Measurements from ENCODE around the gene C2CD3. TPM values are rescaled to one million over a fixed set of nuclear protein-coding genes. Genes with fewer than 3 reads are reported as not detected.

The C2CD3 gene
- total RNA-seq, 2 donors from 2014 or later: 12.2 to 31.6 TPM

DNA sequence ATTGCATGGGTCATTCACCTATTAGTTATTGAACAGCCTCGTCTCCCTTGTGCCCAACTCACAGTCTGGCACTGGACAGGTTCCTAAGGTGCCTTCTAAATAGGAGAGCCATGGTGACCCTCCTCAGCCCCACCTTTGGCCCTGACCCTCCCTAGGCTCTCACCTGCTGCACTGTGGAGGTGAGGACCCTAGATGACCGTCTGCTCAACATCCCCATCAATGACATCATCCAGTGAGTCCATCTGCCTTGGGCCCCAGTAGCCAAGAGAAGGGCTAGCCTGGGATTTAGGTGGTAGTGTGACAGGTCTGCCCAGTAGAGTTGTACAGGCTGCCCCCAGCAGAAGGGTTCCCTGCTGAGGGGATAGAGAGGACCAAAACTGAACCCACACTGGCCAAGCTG lies 201.7 kb downstream of the C2CD3 start:
- Histone ChIP-seq H3K36me3 (replicated peaks in 1 of 2; ENCODE audit: insufficient read depth in 1 of 2, low read depth in 2 of 2) (no peaks in the 10 kb centered on the region), H3K4me3 (no peak overlapping the region), H3K27ac (no peak overlapping the region), H3K9me3 (no peaks in the 10 kb centered on the region), H3K27me3 (no peaks in the 10 kb centered on the region), H3K4me1 (no peaks in the 10 kb centered on the region)
- 63 to 67% methylated on average over 2 of the region's 2 CpGs for WGBS, 2 donors
- ATAC-seq: no peak
- intact Hi-C loops (cut with DNase I): loop anchor here (10.0 kb wide), 1 partner anchor 196 kb away; no protein-coding TSS in a partner anchor
- TF ChIP-seq POLR2A (IDR thresholded peaks at IDR 0.05): no peak
- TF ChIP-seq, protein P1, sequence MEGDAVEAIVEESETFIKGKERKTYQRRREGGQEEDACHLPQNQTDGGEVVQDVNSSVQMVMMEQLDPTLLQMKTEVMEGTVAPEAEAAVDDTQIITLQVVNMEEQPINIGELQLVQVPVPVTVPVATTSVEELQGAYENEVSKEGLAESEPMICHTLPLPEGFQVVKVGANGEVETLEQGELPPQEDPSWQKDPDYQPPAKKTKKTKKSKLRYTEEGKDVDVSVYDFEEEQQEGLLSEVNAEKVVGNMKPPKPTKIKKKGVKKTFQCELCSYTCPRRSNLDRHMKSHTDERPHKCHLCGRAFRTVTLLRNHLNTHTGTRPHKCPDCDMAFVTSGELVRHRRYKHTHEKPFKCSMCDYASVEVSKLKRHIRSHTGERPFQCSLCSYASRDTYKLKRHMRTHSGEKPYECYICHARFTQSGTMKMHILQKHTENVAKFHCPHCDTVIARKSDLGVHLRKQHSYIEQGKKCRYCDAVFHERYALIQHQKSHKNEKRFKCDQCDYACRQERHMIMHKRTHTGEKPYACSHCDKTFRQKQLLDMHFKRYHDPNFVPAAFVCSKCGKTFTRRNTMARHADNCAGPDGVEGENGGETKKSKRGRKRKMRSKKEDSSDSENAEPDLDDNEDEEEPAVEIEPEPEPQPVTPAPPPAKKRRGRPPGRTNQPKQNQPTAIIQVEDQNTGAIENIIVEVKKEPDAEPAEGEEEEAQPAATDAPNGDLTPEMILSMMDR (IDR thresholded peaks at IDR 0.05): no peak
- no peak for DNase-seq

DNA sequence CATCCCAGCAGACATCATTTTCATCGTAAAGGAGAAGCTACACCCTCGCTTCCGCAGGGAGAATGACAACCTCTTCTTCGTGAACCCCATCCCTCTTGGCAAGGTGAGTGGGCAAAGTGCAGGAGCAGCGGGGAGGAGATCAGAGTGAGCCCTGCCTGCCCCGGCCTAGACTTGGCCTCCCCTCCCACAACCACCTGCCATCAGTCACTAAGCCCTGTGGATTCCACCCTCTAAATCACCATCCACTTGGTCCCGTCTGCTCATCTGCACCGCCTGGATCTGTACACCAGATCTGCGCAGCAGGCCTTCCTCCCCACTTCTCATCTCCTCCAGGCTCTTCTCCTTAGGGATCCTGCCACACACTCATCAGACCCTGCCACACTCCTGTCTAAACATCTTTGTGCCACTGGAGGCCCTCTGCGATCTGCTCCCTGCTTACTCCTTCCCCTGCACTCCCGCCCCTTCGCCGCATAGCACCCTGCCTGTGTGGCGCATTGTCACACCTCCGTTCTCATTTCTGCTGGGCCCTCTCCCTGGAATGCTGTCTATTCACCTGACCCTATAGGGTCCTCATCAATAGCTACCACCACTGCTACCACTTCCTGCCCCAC lies 202.3 kb downstream of the C2CD3 start:
- intact Hi-C loops (cut with DNase I): loop anchor here (10.0 kb wide), 1 partner anchor 196 kb away; no protein-coding TSS in a partner anchor
- WGBS, 2 donors: 85 to 93% methylated on average over 15 of the region's 15 CpGs

DNA sequence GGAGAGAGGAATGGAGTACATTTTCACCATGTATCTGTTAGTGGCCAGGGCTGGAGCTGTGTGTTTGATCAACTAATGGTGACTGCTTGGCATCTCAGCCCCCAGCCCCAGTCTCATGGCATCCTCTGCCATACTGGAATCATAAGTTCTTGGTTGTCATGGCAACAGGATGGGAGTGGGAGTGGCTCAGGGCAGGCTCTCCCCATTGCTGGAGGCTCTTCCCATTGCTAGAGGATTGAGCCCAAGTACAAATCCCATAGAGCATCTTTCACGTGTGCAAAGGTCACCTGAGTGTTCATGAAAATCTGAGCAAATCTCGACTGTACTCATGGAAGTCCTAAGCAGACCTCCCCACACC lies 205.1 kb downstream of the C2CD3 start:
- Histone ChIP-seq H3K27me3 (no peaks in the 10 kb centered on the region), H3K4me1 (no peaks in the 10 kb centered on the region), H3K9me3 (no peaks in the 10 kb centered on the region), H3K36me3 (replicated peaks in 1 of 2; ENCODE audit: insufficient read depth in 1 of 2, low read depth in 2 of 2) (no peaks in the 10 kb centered on the region), H3K27ac (no peak overlapping the region), H3K4me3 (no peak overlapping the region)
- intact Hi-C loops (cut with DNase I): loop anchor here (10.0 kb wide), 1 partner anchor 199 kb away; no protein-coding TSS in a partner anchor
- DNase-seq (no peak), ATAC-seq (no peak)
- TF ChIP-seq, protein P1 (IDR thresholded peaks at IDR 0.05): no peak
- 0 to 39% methylated on average over 1 to 2 of the region's 2 CpGs for WGBS, 2 donors

More for the DNA sequence above, 202.3 kb downstream of the C2CD3 start:
- ATAC-seq (no peak), DNase-seq (no peak)
- no peaks in the 10 kb centered on the region for H3K36me3 ChIP-seq (replicated peaks in 1 of 2; ENCODE audit: insufficient read depth in 1 of 2, low read depth in 2 of 2)
- H3K4me3 ChIP-seq: no peak overlapping the region
- H3K9me3 ChIP-seq: no peaks in the 10 kb centered on the region
- H3K27ac ChIP-seq: no peak overlapping the region
- TF ChIP-seq, protein P1 (IDR thresholded peaks at IDR 0.05): no peak
- no peak for TF ChIP-seq POLR2A (IDR thresholded peaks at IDR 0.05)
- H3K4me1 ChIP-seq: no peaks in the 10 kb centered on the region
- no peaks in the 10 kb centered on the region for H3K27me3 ChIP-seq

DNA sequence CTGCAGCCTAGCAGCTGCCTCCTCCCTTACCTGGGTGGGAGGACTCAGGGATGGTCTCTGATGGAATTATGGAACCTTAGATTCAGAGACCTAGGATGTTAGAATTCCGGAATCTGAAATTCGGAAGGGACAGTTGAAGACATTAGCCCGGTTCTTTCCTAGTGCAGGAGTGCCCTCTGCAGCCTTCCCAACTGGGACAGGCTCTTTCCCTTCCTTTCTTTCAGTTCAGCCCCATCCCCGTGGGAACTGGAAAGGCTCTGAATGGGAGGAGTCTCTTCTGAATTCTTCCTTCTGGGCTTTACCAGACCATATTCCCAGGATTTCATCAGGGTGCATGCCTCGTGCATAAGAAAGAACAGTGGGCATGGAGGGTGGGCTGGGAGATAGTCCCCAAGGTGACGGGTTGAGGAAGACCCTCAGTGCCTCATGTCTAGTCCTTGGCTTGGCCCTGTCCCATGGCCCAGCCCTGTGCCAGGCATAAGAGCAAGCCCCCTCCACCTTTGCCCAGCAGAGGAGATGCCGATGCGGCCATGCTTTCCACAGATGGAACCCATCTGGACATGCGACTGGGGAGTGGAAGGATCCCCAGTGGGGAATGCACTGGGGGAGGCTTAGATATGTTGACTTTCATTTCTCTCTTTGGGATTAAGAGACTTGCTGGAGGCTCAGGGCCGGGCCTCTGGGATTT lies 205.6 kb downstream of the C2CD3 start:
- no peaks in the 10 kb centered on the region for H3K27me3 ChIP-seq
- H3K4me3 ChIP-seq: no peak overlapping the region
- ATAC-seq: no peak
- no peaks in the 10 kb centered on the region for H3K4me1 ChIP-seq
- H3K36me3 ChIP-seq (replicated peaks in 1 of 2; ENCODE audit: insufficient read depth in 1 of 2, low read depth in 2 of 2): no peaks in the 10 kb centered on the region
- intact Hi-C loops (cut with DNase I): loop anchor here (10.0 kb wide), 1 partner anchor 200 kb away; no protein-coding TSS in a partner anchor
- no peaks in the 10 kb centered on the region for H3K9me3 ChIP-seq
- no peak overlapping the region for H3K27ac ChIP-seq
- DNase-seq: no peak
- WGBS, 2 donors: 42 to 62% methylated on average over 7 to 10 of the region's 10 CpGs
- TF ChIP-seq POLR2A (IDR thresholded peaks at IDR 0.05): no peak
- TF ChIP-seq, protein P1 (IDR thresholded peaks at IDR 0.05): no peak

Measured in body of pancreas (tissue), 4 donors.